Testis (tissue), 2 donors: ENCODE data around the gene PERM1.

Source experiments
- POLR2A ChIP-seq: fragments of 450-650 bp; IDR thresholded peaks from one replicate; pipeline ENCODE4 v1.6.1; 2017; ENCODE audit warnings: antibody characterized with exemption, mild to moderate bottlenecking, moderate library complexity
- TF ChIP-seq, protein P1 (sequence below), 3 experiments: fragments of 450-650 bp in 2 of 3; fragments of 200-600 bp in 1 of 3; sonication (generic) in 1 of 3; IDR thresholded peaks; one replicate each; pipeline ENCODE4 v1.5.1; 2016 to 2019; ENCODE audit warnings: antibody characterized with exemption in 3 of 3, mild to moderate bottlenecking in 2 of 3, moderate library complexity in 1 of 3

DNA sequence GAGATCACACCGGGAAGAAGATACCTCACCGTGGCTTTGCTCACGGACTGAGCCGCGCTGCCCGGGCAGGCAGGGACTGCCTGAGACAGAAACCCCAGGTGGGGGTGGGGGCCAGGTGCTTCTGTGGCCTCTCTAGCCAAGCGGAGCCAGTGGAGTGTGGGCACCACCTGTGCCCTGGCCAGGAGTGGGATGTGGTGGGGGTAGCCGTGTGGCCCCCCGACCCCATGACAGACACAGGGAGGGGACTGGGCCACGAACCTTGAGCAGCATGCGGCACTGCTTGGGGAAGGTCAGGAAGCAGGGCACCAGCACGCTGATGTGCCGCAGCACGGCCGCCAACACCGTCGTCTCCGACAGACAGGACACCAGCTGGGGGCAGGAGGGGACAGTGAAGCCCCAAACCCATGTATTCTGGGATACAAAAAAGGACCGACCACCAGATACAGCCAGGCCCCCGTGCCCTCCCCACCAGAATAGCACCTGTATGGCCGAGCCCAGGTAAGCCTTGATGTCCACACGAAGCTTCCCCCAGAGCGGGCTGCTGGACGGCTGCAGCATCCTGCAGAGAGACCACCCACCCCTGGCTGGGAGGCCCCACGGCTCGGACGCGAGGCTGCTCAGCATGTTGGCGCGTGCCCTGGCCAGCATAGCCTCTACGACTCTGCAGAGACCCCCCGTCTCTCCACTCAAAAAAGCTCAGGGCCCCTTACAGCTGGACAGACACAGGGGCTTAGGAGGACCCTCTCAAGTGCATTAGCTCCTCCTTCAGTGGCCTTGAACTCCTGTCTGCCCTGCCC, 28.2 kb downstream of the PERM1 start:
- TF ChIP-seq, protein P1, sequence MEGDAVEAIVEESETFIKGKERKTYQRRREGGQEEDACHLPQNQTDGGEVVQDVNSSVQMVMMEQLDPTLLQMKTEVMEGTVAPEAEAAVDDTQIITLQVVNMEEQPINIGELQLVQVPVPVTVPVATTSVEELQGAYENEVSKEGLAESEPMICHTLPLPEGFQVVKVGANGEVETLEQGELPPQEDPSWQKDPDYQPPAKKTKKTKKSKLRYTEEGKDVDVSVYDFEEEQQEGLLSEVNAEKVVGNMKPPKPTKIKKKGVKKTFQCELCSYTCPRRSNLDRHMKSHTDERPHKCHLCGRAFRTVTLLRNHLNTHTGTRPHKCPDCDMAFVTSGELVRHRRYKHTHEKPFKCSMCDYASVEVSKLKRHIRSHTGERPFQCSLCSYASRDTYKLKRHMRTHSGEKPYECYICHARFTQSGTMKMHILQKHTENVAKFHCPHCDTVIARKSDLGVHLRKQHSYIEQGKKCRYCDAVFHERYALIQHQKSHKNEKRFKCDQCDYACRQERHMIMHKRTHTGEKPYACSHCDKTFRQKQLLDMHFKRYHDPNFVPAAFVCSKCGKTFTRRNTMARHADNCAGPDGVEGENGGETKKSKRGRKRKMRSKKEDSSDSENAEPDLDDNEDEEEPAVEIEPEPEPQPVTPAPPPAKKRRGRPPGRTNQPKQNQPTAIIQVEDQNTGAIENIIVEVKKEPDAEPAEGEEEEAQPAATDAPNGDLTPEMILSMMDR (IDR thresholded peaks at IDR 0.05) = no peak
- TF ChIP-seq POLR2A = no peak
